Suprapubic skin (tissue), 4 donors: ENCODE measurements around the gene DCAF7. TPM values are rescaled to one million over a fixed set of nuclear protein-coding genes. Genes with fewer than 3 reads are reported as not detected.
A peak's percentile ranks its signal among the peaks of the same experiment; 100 is the strongest.

Experiments
- DNase-seq, 2 donors: peaks; one replicate each; pipeline ENCODE4 v3.0.0-alpha.2; 2019; ENCODE audit warnings: low spot score in 2 of 2
- H3K27ac ChIP-seq: fragments of 200-600 bp; sonication (generic); one replicate; pipeline ENCODE4 v1.5.1; 2019
- H3K27me3 ChIP-seq: fragments of 200-600 bp; sonication (generic); one replicate; pipeline ENCODE4 v1.5.1; 2019
- H3K36me3 ChIP-seq: fragments of 200-600 bp; sonication (generic); one replicate; pipeline ENCODE4 v1.5.1; 2019
- H3K4me1 ChIP-seq: fragments of 200-600 bp; sonication (generic); one replicate; pipeline ENCODE4 v1.5.1; 2019
- H3K4me3 ChIP-seq: fragments of 200-600 bp; sonication (generic); one replicate; pipeline ENCODE4 v1.5.1; 2019; ENCODE audit warnings: mild to moderate bottlenecking
- H3K9me3 ChIP-seq: fragments of 200-600 bp; sonication (generic); one replicate; pipeline ENCODE4 v1.5.1; 2019
- CTCF ChIP-seq, 2 donors: fragments of 200-600 bp in 1 of 2; fragments of 450-650 bp in 1 of 2; sonication (generic) in 1 of 2; IDR thresholded peaks; one replicate each; pipeline ENCODE4 v1.5.1; 2016 to 2019; ENCODE audit warnings: antibody characterized with exemption in 2 of 2, mild to moderate bottlenecking in 1 of 2, moderate library complexity in 1 of 2
- EP300 ChIP-seq: sonication (generic); formaldehyde crosslinking; IDR thresholded peaks from one replicate; pipeline ENCODE4 v1.6.1; 2017; ENCODE audit warnings: antibody characterized with exemption
- POLR2A ChIP-seq, 2 donors: fragments of 450-650 bp; IDR thresholded peaks; one replicate each; pipeline ENCODE4 v1.6.1; 2017; ENCODE audit warnings: antibody characterized with exemption in 2 of 2, mild to moderate bottlenecking in 2 of 2, moderate library complexity in 2 of 2
- POLR2AphosphoS5 ChIP-seq, 3 donors: sonication (generic); formaldehyde crosslinking; IDR thresholded peaks; one replicate each; pipeline ENCODE4 v1.6.1; 2017; ENCODE audit warnings: antibody characterized with exemption in 3 of 3
- WGBS: methylation state at CpG from one replicate; pipeline ENCODE4 v1.1.5; 2018; 5-methylcytosine and 5-hydroxymethylcytosine counted together
- total RNA-seq, 4 donors: library from RNA; depleted of rRNA; stranded (reverse); fragments of >200 nt; gene quantifications; one replicate each; pipeline ENCODE4 v1.1.0, GENCODE V29; 2016

Gene DCAF7
- total RNA-seq, 4 donors from 2014 or later = 22.4 to 30.9 (median 27.4) TPM

GRCh38 chr17:63601439-63602371, 51.4 kb downstream of the DCAF7 start:
- peaks cover 19% of the 10 kb centered on the region for H3K4me1 ChIP-seq
- 43% methylated on average over 9 of the region's 9 CpGs for WGBS
- H3K27me3 ChIP-seq = no peaks in the 10 kb centered on the region
- no peak for DNase-seq
- peaks cover 25% of the 10 kb centered on the region for H3K36me3 ChIP-seq
- no peaks in the 10 kb centered on the region for H3K9me3 ChIP-seq
- H3K27ac ChIP-seq = peak overlapping the region; percentile 88
- peak overlapping the region; percentile 97 for H3K4me3 ChIP-seq
- TF ChIP-seq EP300 = no peak
- no peak for TF ChIP-seq CTCF (IDR thresholded peaks at IDR 0.05)
- TF ChIP-seq POLR2AphosphoS5 (IDR thresholded peaks at IDR 0.05) = no peak
- TF ChIP-seq POLR2A (IDR thresholded peaks at IDR 0.05) = no peak

GRCh38 chr17:63609816-63610573, 59.7 kb downstream of the DCAF7 start:
- DNase-seq = no peak
- Histone ChIP-seq H3K4me3 (no peak overlapping the region), H3K9me3 (no peaks in the 10 kb centered on the region), H3K36me3 (peaks cover 60% of the 10 kb centered on the region), H3K4me1 (peaks cover 6% of the 10 kb centered on the region), H3K27me3 (no peaks in the 10 kb centered on the region), H3K27ac (no peak overlapping the region)
- WGBS = 82% methylated on average over 6 of the region's 6 CpGs
- TF ChIP-seq POLR2AphosphoS5 (IDR thresholded peaks at IDR 0.05) = no peak
- TF ChIP-seq CTCF (IDR thresholded peaks at IDR 0.05) = no peak
- TF ChIP-seq POLR2A (IDR thresholded peaks at IDR 0.05) = no peak
- TF ChIP-seq EP300 = no peak

- Histone ChIP-seq H3K27me3 (no peaks in the 10 kb centered on the region), H3K27ac (no peak overlapping the region), H3K4me1 (peaks cover 6% of the 10 kb centered on the region), H3K9me3 (no peaks in the 10 kb centered on the region), H3K36me3 (peaks cover 51% of the 10 kb centered on the region), H3K4me3 (no peak overlapping the region)
- no peak for TF ChIP-seq CTCF (IDR thresholded peaks at IDR 0.05)
- no peak for TF ChIP-seq EP300
- TF ChIP-seq POLR2AphosphoS5 (IDR thresholded peaks at IDR 0.05) = no peak
- TF ChIP-seq POLR2A (IDR thresholded peaks at IDR 0.05) = no peak
- WGBS = 95% methylated on average over 9 of the region's 10 CpGs
- DNase-seq = no peak
Observed at GRCh38 chr17:63610854-63611253, 60.6 kb downstream of the DCAF7 start.

GRCh38 chr17:63611354-63611753, 61.1 kb downstream of the DCAF7 start:
- no peaks in the 10 kb centered on the region for H3K9me3 ChIP-seq
- 82% methylated on average over 3 of the region's 3 CpGs for WGBS
- no peak for DNase-seq
- H3K27ac ChIP-seq = no peak overlapping the region
- TF ChIP-seq POLR2AphosphoS5 (IDR thresholded peaks at IDR 0.05) (no peak), POLR2A (IDR thresholded peaks at IDR 0.05) (no peak), CTCF (IDR thresholded peaks at IDR 0.05) (no peak), EP300 (no peak)
- peaks cover 6% of the 10 kb centered on the region for H3K4me1 ChIP-seq
- peaks cover 46% of the 10 kb centered on the region for H3K36me3 ChIP-seq
- H3K27me3 ChIP-seq = no peaks in the 10 kb centered on the region
- no peak overlapping the region for H3K4me3 ChIP-seq

- DNase-seq = no peak
- TF ChIP-seq CTCF (IDR thresholded peaks at IDR 0.05) (no peak), POLR2AphosphoS5 (IDR thresholded peaks at IDR 0.05) (no peak), EP300 (no peak), POLR2A (IDR thresholded peaks at IDR 0.05) (no peak)
- Histone ChIP-seq H3K27me3 (no peaks in the 10 kb centered on the region), H3K4me3 (no peak overlapping the region), H3K9me3 (no peaks in the 10 kb centered on the region), H3K27ac (no peak overlapping the region), H3K36me3 (peaks cover 23% of the 10 kb centered on the region), H3K4me1 (peaks cover 6% of the 10 kb centered on the region)
- 88% methylated on average over 2 of the region's 2 CpGs for WGBS
Observed at GRCh38 chr17:63613663-63614062, 63.4 kb downstream of the DCAF7 start.
